NCI-H187 (cell line): ENCODE measurements around the gene PHOSPHO2.

ENCODE experiments used
- DNase-seq, 2 experiments: peaks; one replicate each; lab custom pipeline; 2025; lab: John Stamatoyannopoulos, UW

Gene PHOSPHO2

DNA sequence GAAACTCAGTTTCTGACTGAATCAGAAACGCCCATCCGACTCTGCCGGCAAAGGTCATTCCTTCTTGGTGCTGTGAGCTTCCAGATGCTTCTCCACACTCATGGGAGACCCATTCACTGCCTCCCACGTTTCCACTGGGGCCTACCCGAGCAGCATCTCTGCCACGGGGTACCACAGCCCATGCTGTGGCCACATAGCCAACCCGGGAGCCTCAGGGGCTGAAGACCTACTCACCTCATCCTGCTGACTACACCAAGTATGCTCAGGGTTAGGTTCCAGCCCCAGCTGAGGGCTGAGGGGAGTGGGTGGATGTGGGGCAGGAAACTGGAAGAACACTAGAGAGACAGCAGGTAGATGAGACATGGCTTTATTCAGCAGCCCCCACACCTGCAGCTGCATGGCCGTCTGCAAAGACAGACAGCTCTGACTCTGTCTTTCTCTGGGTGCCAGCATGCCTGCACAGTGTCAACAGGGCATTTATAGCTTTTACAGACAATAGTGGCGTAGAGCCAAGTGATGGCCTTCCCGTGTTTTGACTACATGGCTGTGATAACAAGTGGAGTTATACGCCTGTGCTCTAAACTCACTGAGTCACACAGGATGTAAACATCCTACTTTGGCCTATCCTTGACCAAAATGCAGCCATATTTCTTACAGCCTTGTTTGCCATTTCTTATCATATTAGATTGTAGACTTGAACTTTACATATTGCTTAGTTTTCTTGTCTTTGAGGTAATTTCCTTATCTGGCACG, 22.8 kb downstream of the PHOSPHO2 start:
- DNase-seq, result no peak

DNA sequence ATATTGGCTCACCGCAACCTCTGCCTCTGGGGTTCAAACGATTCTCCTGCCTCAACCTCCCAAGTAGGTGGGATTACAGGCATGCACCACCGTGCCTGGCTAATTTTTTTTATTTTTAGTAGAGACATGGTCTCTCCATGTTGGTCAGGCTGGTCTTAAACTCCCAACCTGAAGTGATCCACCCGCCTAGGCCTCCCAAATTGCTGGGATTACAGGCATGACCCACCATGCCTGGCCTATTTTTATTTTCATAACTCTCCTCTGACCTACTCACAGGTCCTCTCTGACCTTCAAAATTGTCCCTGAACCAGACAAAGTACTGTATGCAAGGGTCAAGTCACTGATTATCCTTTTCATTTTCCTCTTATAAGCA, 23.4 kb downstream of the PHOSPHO2 start:
- DNase-seq, result no peak

- DNase-seq, result no peak
Observed at GRCh38 chr2:169718930-169719504, 24.7 kb downstream of the PHOSPHO2 start.

DNA sequence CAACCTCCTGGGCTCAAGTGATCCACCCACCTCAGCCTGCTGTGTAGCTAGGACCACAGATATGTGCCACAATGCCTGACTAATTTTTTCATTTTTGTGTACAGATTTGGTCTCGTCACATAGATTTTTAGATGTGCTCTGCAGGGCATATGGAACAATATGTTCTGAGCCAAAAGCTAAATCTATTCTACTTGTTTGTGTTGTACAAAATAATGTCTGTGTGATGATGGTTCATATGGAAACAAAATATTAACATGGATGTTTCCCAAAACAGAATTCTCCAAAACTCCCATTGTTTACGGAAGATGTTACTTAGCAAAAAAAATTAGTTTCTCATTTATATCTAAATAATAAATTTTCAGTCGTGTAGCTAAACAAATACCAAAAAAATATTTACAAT, 26.7 kb downstream of the PHOSPHO2 start:
- DNase-seq, result no peak

GRCh38 chr2:169727065-169727464, 32.8 kb downstream of the PHOSPHO2 start:
- no peak for DNase-seq

GRCh38 chr2:169729274-169729605, 35.0 kb downstream of the PHOSPHO2 start:
- DNase-seq, result no peak

DNA sequence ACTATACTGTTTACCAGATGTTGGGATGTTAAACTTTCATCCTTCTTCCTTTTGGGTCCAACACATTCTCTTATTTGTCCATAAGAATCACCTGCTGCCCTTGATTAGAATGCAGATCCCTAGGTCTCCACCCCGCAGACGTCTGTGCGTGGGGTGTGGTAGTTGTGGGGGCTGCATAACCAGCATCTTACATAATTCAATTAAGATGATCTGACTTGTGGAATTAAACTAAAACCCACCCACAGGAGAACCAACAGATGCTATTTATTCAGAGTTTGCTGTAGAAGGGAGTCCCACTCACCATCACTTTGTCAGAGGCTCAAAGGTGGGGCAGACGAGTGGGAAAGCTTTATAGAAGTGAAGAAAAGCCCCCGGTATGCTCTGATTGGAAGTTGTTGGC, 37.8 kb downstream of the PHOSPHO2 start:
- DNase-seq, result no peak

DNA sequence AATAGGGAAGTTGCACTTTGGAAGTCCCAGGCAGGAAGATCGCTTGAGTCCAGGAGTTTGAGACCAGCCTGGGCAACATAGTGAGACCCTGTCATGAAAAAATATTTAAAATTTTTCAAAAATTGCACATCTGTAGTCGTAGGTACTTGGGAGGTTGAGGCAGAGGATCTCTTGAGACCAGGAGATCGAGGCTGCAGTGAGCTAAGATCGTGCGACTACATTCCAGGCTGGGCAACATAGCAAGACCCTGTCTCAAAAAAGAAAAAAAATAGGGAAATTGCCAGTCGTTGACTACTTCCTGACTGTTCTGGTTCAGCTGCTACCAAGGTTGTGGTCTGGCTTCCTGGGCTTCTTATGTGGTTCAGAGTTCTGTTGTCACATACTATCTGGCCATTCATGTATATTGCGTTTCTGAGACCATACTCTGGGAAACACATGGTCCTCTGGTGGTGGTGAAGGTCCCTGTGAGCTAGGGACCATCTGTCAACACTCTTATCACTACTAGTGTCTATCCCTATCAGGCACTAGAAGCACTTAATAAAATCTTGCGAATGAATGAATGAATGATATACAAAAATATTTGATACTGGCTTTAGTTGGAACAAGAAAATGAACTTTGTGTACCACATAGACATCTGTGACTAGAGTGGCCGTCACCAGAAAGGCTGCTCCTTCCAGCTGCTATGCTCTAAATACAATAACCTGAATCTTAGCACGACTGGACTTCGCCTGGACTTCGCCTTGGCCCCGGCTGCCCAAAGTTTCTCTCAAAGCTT, 38.5 kb downstream of the PHOSPHO2 start:
- DNase-seq, result no peak

DNA sequence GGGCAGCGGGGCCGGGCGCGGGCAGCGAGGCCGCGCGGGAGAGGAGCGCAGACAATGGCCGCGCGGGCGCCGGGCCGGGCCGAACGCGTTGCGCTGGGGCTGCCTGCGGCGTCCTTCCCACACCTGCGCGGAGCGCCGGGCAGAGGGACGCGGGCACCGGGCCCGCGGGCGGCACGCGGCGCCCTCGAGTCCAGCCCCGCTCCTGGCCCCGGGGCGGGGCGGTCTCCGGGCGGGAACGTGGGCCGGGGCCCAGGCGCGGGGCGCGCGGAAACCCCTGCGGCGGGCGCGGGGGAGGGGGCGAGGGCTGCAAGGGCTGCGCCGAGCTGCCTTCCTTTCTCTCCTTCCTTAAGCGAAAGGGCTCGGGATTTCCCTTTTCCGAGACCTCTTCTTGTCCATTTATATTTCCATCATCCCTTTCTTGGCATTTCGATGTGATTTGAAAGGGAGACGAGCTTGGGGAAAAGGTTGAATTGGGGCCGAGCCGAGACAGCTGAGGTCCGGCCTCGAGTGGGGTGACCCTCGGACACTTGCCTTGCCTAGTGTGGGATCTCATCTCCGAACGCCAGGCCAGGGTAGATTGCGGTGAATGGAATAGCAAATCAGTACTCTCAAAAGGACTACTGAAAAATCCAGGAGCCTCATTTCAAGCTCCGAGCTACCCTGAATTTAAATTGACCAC, 40.0 kb downstream of the PHOSPHO2 start:
- DNase-seq, result no peak

DNA sequence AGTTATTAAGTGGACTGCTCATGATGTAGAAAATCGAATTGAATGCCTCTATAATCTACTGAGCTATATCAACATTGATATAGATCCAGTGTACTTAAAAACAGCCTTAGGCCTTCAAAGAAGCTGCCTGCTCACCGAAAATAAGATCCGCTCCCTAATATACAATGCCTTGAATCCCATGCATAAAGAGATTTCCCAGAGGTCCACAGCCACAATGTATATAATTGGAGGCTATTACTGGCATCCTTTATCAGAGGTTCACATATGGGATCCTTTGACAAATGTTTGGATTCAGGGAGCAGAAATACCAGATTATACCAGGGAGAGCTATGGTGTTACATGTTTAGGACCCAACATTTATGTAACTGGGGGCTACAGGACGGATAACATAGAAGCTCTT, 41.4 kb downstream of the PHOSPHO2 start:
- DNase-seq, result no peak

- DNase-seq, result no peak
Observed at GRCh38 chr2:169736902-169737301, 42.6 kb downstream of the PHOSPHO2 start.

DNA sequence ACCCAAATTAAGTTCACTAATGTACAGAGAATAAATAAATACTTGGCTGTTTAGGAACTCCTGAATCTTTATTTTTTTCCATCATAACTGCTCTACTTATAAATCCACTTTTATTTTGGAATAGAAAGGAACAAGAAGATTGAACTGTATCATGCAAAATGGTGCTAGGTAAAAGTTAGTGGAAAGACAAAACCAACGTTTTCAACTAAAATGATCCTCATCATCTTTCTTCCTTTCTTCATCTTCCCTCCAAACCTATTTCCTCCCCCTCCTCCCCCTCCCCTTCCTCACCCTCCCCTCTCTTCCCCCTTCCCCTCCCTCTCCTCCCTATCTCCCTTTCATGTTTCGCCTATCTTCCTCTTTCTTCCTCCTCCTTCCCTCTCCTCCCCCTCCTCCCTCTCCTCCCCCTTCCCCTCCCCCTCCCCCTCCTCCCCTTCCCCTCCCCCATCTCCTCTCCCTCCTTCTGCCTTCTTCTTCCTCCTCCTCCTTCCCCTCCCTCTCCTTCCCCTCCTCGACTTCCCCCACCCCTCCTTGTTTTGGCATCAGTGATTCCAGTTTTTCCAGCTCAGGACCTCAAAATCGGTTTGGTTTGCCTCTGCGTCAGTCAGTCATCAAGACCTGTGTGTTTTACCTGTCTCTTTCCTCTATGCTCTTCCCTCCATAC, 44.4 kb downstream of the PHOSPHO2 start:
- no peak for DNase-seq

- no peak for DNase-seq
Observed at GRCh38 chr2:169739351-169739750, 45.1 kb downstream of the PHOSPHO2 start.

GRCh38 chr2:169743549-169743948, 49.3 kb downstream of the PHOSPHO2 start:
- no peak for DNase-seq

- no peak for DNase-seq
Observed at GRCh38 chr2:169746240-169746639, 52.0 kb downstream of the PHOSPHO2 start.

DNA sequence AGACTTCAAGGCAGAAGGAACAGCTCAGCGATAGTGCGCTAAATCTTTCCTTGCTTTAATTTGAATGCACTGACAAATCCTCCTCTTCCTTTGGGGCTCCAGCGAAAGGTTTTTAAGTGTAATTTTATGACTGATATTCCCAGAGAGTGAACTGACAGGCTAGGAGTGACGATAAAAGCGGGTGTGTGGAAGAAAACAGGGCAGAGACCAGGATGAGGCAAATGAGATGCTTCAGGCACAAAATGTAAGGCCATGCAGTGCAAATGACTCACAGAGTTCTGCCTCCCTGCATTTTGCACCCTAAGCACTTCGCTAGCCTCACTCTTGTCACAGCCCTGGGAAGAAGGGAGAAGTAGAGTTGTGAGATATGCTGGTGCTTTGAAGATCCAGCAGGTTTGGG, 54.0 kb downstream of the PHOSPHO2 start:
- DNase-seq, result no peak
